GM12878 (cell line): ENCODE measurements around the gene AMPD3. TPM values are rescaled to one million over a fixed set of nuclear protein-coding genes. Genes with fewer than 3 reads are reported as not detected.

Experiments used
- FOXM1 ChIP-seq: IDR thresholded peaks from 2 replicates; pipeline ENCODE4 v1.6.1; 2012; ENCODE audit warnings: low read depth, mild to moderate bottlenecking, inconsistent platforms, low read length, moderate library complexity
- HCFC1 ChIP-seq: fragments of 150-350 bp; IDR thresholded peaks from 2 replicates; pipeline ENCODE4 v1.6.1; 2014; ENCODE audit warnings: low read length
- IKZF1 ChIP-seq: fragments of 450-650 bp; conservative IDR thresholded peaks from 2 replicates; pipeline ENCODE4 v1.6.1; 2017; ENCODE audit warnings: antibody characterized with exemption, mild to moderate bottlenecking
- KLF5 ChIP-seq: fragments of 450-650 bp; IDR thresholded peaks from 2 replicates; pipeline ENCODE4 v1.6.1; 2014; ENCODE audit warnings: mild to moderate bottlenecking; ENCODE audit not compliant: partially characterized antibody
- NFYB ChIP-seq: IDR thresholded peaks from 2 replicates; pipeline ENCODE4 v1.6.1; 2011; ENCODE audit warnings: low read depth, mild to moderate bottlenecking, low read length, improper control_type of control experiment, moderate library complexity; ENCODE audit not compliant: insufficient read depth
- NR2C2 ChIP-seq: IDR thresholded peaks from 2 replicates; pipeline ENCODE4 v1.6.1; 2011; ENCODE audit warnings: borderline replicate concordance, low read depth; ENCODE audit not compliant: control insufficient read depth, insufficient read length
- PAX5 ChIP-seq: IDR thresholded peaks from 2 replicates; pipeline ENCODE4 v1.6.1; 2011; ENCODE audit warnings: low read depth, low read length, borderline replicate concordance
- PML ChIP-seq: IDR thresholded peaks from 2 replicates; pipeline ENCODE4 v1.6.1; 2012; ENCODE audit warnings: low read length, inconsistent platforms
- YY1 ChIP-seq: IDR thresholded peaks from 2 replicates; pipeline ENCODE4 v1.6.1; 2011; ENCODE audit warnings: low read depth, mild to moderate bottlenecking, low read length
- polyA plus RNA-seq, 11 experiments: library from polyadenylated mRNA; depleted of rRNA in 4 of 11; unstranded in 6 of 11; stranded (reverse) in 5 of 11; fragments of >200 nt; fragmentation: Nextera tagmentation in 4 of 11; fragmentation: Illumina TruSeq in 1 of 11; extraction: Ambion mirVana in 4 of 11; extraction: Trizol in 1 of 11; gene quantifications; 1 replicate in 1 of 11; 2 replicates in 10 of 11; pipeline versions ENCODE4 v1.2.1 to v1.2.3, GENCODE V29; 2011 to 2016; ENCODE audit warnings: inconsistent platforms in 2 of 11, missing spikeins in 2 of 11, low read depth in 1 of 11
- total RNA-seq, 4 experiments: library from RNA; depleted of rRNA in 3 of 4; stranded (reverse); fragments of >200 nt in 3 of 4; fragmentation: Illumina TruSeq in 1 of 4; extraction: Trizol in 1 of 4; gene quantifications; 2 replicates each; pipeline versions ENCODE4 v1.2.1 to v1.2.3, GENCODE V29; 2013 to 2021
- TF ChIP-seq, protein P1 (sequence below): fragments of 450-650 bp; IDR thresholded peaks from 2 replicates; pipeline ENCODE4 v1.6.1; 2017; ENCODE audit warnings: mild to moderate bottlenecking, low read depth, inconsistent platforms; ENCODE audit not compliant: poor library complexity, severe bottlenecking
- TF ChIP-seq, protein P2 (sequence below): fragments of 450-650 bp; formaldehyde crosslinking; IDR thresholded peaks from 2 replicates; pipeline ENCODE4 v1.4.0; 2020; ENCODE audit warnings: mild to moderate bottlenecking, moderate library complexity
- TF ChIP-seq, protein P3 (sequence below): IDR thresholded peaks from 2 replicates; pipeline ENCODE4 v1.6.1; 2011; ENCODE audit warnings: low read depth, low read length, improper control_type of control experiment, borderline replicate concordance
- TF ChIP-seq, protein P4 (sequence below): IDR thresholded peaks from 2 replicates; pipeline ENCODE4 v1.6.1; 2011; ENCODE audit warnings: low read depth, mild to moderate bottlenecking, low read length, moderate library complexity, borderline replicate concordance; ENCODE audit errors: extremely low read depth
- TF ChIP-seq, protein P5 (sequence below): fragments of 450-650 bp; formaldehyde crosslinking; IDR thresholded peaks from 2 replicates; pipeline ENCODE4 v1.4.0; 2022; ENCODE audit warnings: mild to moderate bottlenecking, moderate library complexity

The AMPD3 gene
- total and polyA plus RNA-seq, 10 of the 15 experiments (the other 5 are each of a cell fraction or from before 2014, with no cell fraction given) = 5.6 to 28.6 (median 15.9) TPM

DNA sequence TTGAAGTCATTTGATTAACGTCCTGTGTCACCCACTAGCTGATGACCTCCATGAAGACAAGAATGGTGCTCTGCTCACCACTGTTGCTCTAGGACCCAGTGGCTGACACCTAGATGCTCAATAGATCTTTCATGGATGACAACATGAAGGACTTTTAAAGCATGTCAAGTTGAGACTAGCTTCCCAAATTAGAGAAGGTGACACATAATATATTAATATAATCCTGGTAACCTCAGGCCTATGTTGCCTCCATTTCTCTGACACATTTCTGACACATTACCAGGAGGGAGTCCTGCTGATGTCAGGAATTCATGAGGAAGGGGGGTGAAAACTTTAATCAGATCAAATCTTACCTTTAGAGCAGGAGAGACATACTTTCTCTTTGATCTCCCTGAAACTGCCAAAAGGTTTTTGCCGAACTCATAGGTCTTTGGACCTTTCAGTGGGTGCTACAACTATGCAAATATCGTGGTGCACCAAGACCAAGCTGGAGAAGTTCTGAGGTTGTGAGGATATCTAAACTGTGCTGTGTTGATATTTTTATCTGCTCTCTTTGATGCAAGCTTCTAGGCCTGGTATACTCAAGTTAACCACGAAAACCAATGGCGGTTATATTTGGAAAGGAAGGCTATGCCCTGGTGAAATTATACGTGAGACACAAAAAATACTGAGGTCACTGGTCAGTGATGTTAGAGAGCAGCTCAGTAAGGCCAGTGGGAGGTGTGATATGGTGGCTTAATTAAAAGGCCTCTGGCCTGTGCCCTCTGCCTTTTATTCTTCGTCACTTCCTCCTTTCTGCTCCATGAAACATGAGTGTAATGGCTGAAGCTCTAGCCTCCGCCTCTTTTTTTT is 13.2 kb upstream of the AMPD3 start (continued):
- TF ChIP-seq, protein P1, sequence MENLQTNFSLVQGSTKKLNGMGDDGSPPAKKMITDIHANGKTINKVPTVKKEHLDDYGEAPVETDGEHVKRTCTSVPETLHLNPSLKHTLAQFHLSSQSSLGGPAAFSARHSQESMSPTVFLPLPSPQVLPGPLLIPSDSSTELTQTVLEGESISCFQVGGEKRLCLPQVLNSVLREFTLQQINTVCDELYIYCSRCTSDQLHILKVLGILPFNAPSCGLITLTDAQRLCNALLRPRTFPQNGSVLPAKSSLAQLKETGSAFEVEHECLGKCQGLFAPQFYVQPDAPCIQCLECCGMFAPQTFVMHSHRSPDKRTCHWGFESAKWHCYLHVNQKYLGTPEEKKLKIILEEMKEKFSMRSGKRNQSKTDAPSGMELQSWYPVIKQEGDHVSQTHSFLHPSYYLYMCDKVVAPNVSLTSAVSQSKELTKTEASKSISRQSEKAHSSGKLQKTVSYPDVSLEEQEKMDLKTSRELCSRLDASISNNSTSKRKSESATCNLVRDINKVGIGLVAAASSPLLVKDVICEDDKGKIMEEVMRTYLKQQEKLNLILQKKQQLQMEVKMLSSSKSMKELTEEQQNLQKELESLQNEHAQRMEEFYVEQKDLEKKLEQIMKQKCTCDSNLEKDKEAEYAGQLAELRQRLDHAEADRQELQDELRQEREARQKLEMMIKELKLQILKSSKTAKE = peak; percentile 91
- TF ChIP-seq YY1 (0 out of 2 replicates have a peak, but pooled peaks have one; percentile 64), HCFC1 (no peak), PML (no peak; the same call in 1 of the 2 replicates), NR2C2 (no peak), IKZF1 (peak; percentile 84), NFYB (no peak), KLF5 (peak; percentile 46), FOXM1 (peak; percentile 87; the same call in 1 of the 2 replicates), PAX5 (peak; percentile 81)
- TF ChIP-seq, protein P2, sequence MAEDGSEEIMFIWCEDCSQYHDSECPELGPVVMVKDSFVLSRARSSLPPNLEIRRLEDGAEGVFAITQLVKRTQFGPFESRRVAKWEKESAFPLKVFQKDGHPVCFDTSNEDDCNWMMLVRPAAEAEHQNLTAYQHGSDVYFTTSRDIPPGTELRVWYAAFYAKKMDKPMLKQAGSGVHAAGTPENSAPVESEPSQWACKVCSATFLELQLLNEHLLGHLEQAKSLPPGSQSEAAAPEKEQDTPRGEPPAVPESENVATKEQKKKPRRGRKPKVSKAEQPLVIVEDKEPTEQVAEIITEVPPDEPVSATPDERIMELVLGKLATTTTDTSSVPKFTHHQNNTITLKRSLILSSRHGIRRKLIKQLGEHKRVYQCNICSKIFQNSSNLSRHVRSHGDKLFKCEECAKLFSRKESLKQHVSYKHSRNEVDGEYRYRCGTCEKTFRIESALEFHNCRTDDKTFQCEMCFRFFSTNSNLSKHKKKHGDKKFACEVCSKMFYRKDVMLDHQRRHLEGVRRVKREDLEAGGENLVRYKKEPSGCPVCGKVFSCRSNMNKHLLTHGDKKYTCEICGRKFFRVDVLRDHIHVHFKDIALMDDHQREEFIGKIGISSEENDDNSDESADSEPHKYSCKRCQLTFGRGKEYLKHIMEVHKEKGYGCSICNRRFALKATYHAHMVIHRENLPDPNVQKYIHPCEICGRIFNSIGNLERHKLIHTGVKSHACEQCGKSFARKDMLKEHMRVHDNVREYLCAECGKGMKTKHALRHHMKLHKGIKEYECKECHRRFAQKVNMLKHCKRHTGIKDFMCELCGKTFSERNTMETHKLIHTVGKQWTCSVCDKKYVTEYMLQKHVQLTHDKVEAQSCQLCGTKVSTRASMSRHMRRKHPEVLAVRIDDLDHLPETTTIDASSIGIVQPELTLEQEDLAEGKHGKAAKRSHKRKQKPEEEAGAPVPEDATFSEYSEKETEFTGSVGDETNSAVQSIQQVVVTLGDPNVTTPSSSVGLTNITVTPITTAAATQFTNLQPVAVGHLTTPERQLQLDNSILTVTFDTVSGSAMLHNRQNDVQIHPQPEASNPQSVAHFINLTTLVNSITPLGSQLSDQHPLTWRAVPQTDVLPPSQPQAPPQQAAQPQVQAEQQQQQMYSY (CRISPR knock-in tag) = no peak
- TF ChIP-seq, protein P3, sequence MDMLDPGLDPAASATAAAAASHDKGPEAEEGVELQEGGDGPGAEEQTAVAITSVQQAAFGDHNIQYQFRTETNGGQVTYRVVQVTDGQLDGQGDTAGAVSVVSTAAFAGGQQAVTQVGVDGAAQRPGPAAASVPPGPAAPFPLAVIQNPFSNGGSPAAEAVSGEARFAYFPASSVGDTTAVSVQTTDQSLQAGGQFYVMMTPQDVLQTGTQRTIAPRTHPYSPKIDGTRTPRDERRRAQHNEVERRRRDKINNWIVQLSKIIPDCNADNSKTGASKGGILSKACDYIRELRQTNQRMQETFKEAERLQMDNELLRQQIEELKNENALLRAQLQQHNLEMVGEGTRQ = no peak
- TF ChIP-seq, protein P4, sequence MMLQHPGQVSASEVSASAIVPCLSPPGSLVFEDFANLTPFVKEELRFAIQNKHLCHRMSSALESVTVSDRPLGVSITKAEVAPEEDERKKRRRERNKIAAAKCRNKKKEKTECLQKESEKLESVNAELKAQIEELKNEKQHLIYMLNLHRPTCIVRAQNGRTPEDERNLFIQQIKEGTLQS = no peak
- TF ChIP-seq, protein P5, sequence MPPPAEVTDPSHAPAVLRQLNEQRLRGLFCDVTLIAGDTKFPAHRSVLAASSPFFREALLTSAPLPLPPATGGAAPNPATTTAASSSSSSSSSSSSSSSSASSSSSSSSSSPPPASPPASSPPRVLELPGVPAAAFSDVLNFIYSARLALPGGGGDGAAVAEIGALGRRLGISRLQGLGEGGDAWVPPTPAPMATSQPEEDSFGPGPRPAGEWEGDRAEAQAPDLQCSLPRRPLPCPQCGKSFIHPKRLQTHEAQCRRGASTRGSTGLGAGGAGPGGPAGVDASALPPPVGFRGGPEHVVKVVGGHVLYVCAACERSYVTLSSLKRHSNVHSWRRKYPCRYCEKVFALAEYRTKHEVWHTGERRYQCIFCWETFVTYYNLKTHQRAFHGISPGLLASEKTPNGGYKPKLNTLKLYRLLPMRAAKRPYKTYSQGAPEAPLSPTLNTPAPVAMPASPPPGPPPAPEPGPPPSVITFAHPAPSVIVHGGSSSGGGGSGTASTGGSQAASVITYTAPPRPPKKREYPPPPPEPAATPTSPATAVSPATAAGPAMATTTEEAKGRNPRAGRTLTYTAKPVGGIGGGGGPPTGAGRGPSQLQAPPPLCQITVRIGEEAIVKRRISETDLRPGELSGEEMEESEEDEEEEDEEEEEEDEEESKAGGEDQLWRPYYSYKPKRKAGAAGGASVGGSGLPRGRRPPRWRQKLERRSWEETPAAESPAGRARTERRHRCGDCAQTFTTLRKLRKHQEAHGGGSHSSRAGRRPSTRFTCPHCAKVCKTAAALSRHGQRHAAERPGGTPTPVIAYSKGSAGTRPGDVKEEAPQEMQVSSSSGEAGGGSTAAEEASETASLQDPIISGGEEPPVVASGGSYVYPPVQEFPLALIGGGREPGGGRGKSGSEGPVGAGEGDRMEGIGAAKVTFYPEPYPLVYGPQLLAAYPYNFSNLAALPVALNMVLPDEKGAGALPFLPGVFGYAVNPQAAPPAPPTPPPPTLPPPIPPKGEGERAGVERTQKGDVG = no peak
